Measurements from ENCODE around the gene FHOD1. TPM values are rescaled to one million over a fixed set of nuclear protein-coding genes. Genes with fewer than 3 reads are reported as not detected.

The FHOD1 gene
- total and polyA plus RNA-seq, 9 of the 15 experiments (the other 6 are each of a cell fraction or from before 2014, with no cell fraction given): 18.7 to 126 (median 32.3) TPM

DNA sequence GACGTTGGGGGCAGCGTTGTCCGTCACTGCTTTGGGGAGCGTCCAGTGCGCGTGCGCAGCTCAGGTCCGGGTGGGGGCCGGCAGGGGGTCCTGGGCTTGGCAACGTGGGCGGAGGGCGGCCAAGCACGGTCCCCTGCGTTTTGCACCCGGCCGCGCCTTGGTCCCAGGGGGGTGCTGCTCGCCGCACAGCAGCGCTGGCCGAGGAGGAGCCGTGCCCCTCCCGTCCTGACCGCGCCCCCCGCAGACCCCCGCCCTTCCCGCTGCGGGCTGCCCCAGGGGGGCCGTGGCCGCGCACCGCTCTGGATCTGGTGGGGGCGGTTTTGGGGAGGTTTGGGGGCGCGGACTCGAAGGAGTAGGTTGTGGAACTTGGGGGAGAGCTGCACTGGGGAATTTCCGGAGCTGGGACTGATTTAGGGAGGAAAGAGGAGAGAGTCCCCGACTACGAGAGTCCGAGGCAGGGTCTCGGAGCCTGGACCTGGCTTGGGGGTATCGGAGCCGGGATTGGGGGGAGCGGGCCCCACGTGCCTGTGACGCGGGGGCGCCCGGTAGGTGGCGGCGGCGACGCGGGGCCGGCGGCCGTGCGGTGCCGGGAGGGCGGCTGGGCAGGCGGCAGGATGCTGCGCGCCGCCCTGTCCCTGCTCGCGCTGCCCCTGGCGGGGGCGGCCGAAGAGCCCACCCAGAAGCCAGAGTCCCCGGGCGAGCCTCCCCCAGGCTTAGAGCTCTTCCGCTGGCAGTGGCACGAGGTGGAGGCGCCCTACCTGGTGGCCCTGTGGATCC, 1.3 kb upstream of the FHOD1 start, which contains the start of gene SLC9A5 (continued):
- TF ChIP-seq, protein P1, sequence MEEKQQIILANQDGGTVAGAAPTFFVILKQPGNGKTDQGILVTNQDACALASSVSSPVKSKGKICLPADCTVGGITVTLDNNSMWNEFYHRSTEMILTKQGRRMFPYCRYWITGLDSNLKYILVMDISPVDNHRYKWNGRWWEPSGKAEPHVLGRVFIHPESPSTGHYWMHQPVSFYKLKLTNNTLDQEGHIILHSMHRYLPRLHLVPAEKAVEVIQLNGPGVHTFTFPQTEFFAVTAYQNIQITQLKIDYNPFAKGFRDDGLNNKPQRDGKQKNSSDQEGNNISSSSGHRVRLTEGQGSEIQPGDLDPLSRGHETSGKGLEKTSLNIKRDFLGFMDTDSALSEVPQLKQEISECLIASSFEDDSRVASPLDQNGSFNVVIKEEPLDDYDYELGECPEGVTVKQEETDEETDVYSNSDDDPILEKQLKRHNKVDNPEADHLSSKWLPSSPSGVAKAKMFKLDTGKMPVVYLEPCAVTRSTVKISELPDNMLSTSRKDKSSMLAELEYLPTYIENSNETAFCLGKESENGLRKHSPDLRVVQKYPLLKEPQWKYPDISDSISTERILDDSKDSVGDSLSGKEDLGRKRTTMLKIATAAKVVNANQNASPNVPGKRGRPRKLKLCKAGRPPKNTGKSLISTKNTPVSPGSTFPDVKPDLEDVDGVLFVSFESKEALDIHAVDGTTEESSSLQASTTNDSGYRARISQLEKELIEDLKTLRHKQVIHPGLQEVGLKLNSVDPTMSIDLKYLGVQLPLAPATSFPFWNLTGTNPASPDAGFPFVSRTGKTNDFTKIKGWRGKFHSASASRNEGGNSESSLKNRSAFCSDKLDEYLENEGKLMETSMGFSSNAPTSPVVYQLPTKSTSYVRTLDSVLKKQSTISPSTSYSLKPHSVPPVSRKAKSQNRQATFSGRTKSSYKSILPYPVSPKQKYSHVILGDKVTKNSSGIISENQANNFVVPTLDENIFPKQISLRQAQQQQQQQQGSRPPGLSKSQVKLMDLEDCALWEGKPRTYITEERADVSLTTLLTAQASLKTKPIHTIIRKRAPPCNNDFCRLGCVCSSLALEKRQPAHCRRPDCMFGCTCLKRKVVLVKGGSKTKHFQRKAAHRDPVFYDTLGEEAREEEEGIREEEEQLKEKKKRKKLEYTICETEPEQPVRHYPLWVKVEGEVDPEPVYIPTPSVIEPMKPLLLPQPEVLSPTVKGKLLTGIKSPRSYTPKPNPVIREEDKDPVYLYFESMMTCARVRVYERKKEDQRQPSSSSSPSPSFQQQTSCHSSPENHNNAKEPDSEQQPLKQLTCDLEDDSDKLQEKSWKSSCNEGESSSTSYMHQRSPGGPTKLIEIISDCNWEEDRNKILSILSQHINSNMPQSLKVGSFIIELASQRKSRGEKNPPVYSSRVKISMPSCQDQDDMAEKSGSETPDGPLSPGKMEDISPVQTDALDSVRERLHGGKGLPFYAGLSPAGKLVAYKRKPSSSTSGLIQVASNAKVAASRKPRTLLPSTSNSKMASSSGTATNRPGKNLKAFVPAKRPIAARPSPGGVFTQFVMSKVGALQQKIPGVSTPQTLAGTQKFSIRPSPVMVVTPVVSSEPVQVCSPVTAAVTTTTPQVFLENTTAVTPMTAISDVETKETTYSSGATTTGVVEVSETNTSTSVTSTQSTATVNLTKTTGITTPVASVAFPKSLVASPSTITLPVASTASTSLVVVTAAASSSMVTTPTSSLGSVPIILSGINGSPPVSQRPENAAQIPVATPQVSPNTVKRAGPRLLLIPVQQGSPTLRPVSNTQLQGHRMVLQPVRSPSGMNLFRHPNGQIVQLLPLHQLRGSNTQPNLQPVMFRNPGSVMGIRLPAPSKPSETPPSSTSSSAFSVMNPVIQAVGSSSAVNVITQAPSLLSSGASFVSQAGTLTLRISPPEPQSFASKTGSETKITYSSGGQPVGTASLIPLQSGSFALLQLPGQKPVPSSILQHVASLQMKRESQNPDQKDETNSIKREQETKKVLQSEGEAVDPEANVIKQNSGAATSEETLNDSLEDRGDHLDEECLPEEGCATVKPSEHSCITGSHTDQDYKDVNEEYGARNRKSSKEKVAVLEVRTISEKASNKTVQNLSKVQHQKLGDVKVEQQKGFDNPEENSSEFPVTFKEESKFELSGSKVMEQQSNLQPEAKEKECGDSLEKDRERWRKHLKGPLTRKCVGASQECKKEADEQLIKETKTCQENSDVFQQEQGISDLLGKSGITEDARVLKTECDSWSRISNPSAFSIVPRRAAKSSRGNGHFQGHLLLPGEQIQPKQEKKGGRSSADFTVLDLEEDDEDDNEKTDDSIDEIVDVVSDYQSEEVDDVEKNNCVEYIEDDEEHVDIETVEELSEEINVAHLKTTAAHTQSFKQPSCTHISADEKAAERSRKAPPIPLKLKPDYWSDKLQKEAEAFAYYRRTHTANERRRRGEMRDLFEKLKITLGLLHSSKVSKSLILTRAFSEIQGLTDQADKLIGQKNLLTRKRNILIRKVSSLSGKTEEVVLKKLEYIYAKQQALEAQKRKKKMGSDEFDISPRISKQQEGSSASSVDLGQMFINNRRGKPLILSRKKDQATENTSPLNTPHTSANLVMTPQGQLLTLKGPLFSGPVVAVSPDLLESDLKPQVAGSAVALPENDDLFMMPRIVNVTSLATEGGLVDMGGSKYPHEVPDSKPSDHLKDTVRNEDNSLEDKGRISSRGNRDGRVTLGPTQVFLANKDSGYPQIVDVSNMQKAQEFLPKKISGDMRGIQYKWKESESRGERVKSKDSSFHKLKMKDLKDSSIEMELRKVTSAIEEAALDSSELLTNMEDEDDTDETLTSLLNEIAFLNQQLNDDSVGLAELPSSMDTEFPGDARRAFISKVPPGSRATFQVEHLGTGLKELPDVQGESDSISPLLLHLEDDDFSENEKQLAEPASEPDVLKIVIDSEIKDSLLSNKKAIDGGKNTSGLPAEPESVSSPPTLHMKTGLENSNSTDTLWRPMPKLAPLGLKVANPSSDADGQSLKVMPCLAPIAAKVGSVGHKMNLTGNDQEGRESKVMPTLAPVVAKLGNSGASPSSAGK (IDR thresholded peaks at IDR 0.05): peak; percentile 89
- TF ChIP-seq PCBP1 (IDR thresholded peaks at IDR 0.05; ENCODE audit: low read depth, low read length, poor library complexity, severe bottlenecking) (peak; percentile 51), MYC (IDR thresholded peaks at IDR 0.05; ENCODE audit: low read depth, low read length) (peak; percentile 67; the same call in 1 of the 2 replicates), MYC (CRISPR knock-in tag; IDR thresholded peaks at IDR 0.05; ENCODE audit: borderline replicate concordance, low read depth) (no peak), HDAC1 (IDR thresholded peaks at IDR 0.05) (no peak), L3MBTL2 (IDR thresholded peaks at IDR 0.05) (peak; percentile 96), KLF10 (CRISPR knock-in tag; IDR thresholded peaks at IDR 0.05) (no peak)
- TF ChIP-seq, protein P2, sequence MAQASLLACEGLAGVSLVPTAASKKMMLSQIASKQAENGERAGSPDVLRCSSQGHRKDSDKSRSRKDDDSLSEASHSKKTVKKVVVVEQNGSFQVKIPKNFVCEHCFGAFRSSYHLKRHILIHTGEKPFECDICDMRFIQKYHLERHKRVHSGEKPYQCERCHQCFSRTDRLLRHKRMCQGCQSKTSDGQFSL (CRISPR knock-in tag; IDR thresholded peaks at IDR 0.05): 0 out of 2 replicates have a peak, but pooled peaks have one; percentile 16
- TF ChIP-seq, protein P2 (tag; IDR thresholded peaks at IDR 0.05): peak in 1 of 2 experiments; percentile 39; a peak in 1 of 4 replicates
- TF ChIP-seq, protein P3, sequence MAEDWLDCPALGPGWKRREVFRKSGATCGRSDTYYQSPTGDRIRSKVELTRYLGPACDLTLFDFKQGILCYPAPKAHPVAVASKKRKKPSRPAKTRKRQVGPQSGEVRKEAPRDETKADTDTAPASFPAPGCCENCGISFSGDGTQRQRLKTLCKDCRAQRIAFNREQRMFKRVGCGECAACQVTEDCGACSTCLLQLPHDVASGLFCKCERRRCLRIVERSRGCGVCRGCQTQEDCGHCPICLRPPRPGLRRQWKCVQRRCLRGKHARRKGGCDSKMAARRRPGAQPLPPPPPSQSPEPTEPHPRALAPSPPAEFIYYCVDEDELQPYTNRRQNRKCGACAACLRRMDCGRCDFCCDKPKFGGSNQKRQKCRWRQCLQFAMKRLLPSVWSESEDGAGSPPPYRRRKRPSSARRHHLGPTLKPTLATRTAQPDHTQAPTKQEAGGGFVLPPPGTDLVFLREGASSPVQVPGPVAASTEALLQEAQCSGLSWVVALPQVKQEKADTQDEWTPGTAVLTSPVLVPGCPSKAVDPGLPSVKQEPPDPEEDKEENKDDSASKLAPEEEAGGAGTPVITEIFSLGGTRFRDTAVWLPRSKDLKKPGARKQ (CRISPR knock-in tag; IDR thresholded peaks at IDR 0.05): no peak
- TF ChIP-seq, protein P4, sequence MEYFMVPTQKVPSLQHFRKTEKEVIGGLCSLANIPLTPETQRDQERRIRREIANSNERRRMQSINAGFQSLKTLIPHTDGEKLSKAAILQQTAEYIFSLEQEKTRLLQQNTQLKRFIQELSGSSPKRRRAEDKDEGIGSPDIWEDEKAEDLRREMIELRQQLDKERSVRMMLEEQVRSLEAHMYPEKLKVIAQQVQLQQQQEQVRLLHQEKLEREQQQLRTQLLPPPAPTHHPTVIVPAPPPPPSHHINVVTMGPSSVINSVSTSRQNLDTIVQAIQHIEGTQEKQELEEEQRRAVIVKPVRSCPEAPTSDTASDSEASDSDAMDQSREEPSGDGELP (CRISPR knock-in tag; IDR thresholded peaks at IDR 0.05; ENCODE audit: borderline replicate concordance): 0 out of 2 replicates have a peak, but pooled peaks have one; percentile 25

All from K562 (cell line).